ENCODE measurements around the gene TRAPPC12.
"Not testable (repeated sequence)": the region's sequence is repeated elsewhere in the genome, so short reads cannot be mapped to it uniquely, and the experiment has no call there.

TRAPPC12 gene

GRCh38 chr2:3487028-3487425 lies 107.5 kb downstream of the TRAPPC12 start:
- FAIRE-seq (no peak), DNase-seq (ENCODE audit: insufficient read length) (no peak)
- TF ChIP-seq POLR2AphosphoS5 (IDR thresholded peaks at IDR 0.05; ENCODE audit: low read depth, low read length) (no peak), TAF1 (IDR thresholded peaks at IDR 0.05; ENCODE audit: borderline replicate concordance, low read depth, low read length) (no peak)

GRCh38 chr2:3487432-3487831 lies 107.9 kb downstream of the TRAPPC12 start:
- TF ChIP-seq TAF1 (IDR thresholded peaks at IDR 0.05; ENCODE audit: borderline replicate concordance, low read depth, low read length) (no peak), POLR2AphosphoS5 (IDR thresholded peaks at IDR 0.05; ENCODE audit: low read depth, low read length) (no peak), POLR2A (IDR thresholded peaks at IDR 0.05; ENCODE audit: low read depth, low read length) (no peak)
- DNase-seq (ENCODE audit: insufficient read length) (no peak), FAIRE-seq (no peak)

- TF ChIP-seq POLR2AphosphoS5 (IDR thresholded peaks at IDR 0.05; ENCODE audit: low read depth, low read length): no peak
- no peak for TF ChIP-seq TAF1 (IDR thresholded peaks at IDR 0.05; ENCODE audit: borderline replicate concordance, low read depth, low read length)
- TF ChIP-seq POLR2A (IDR thresholded peaks at IDR 0.05; ENCODE audit: low read depth, low read length): no peak
- FAIRE-seq (no peak), DNase-seq (ENCODE audit: insufficient read length) (no peak)
Observed at GRCh38 chr2:3488061-3488531, 108.6 kb downstream of the TRAPPC12 start.

GRCh38 chr2:3488855-3489763 lies 109.6 kb downstream of the TRAPPC12 start:
- DNase-seq (ENCODE audit: insufficient read length) (no peak), FAIRE-seq (no peak)
- TF ChIP-seq TAF1 (IDR thresholded peaks at IDR 0.05; ENCODE audit: borderline replicate concordance, low read depth, low read length): no peak
- TF ChIP-seq POLR2AphosphoS5 (IDR thresholded peaks at IDR 0.05; ENCODE audit: low read depth, low read length): no peak
- no peak for TF ChIP-seq POLR2A (IDR thresholded peaks at IDR 0.05; ENCODE audit: low read depth, low read length)

- TF ChIP-seq POLR2AphosphoS5 (IDR thresholded peaks at IDR 0.05; ENCODE audit: low read depth, low read length): no peak
- no peak for TF ChIP-seq POLR2A (IDR thresholded peaks at IDR 0.05; ENCODE audit: low read depth, low read length)
- no peak for TF ChIP-seq TAF1 (IDR thresholded peaks at IDR 0.05; ENCODE audit: borderline replicate concordance, low read depth, low read length)
- DNase-seq (ENCODE audit: insufficient read length) (no peak), FAIRE-seq (no peak)
Observed at GRCh38 chr2:3489764-3490115, 110.2 kb downstream of the TRAPPC12 start.

GRCh38 chr2:3490191-3491170 lies 111.0 kb downstream of the TRAPPC12 start:
- TF ChIP-seq POLR2A (IDR thresholded peaks at IDR 0.05; ENCODE audit: low read depth, low read length) (no peak), TAF1 (IDR thresholded peaks at IDR 0.05; ENCODE audit: borderline replicate concordance, low read depth, low read length) (no peak), POLR2AphosphoS5 (IDR thresholded peaks at IDR 0.05; ENCODE audit: low read depth, low read length) (no peak)
- DNase-seq (ENCODE audit: insufficient read length) (no peak), FAIRE-seq (no peak)

GRCh38 chr2:3491306-3491705 lies 111.8 kb downstream of the TRAPPC12 start:
- no peak for FAIRE-seq
- no peak for DNase-seq (ENCODE audit: insufficient read length)
- TF ChIP-seq POLR2A (IDR thresholded peaks at IDR 0.05; ENCODE audit: low read depth, low read length) (no peak), TAF1 (IDR thresholded peaks at IDR 0.05; ENCODE audit: borderline replicate concordance, low read depth, low read length) (no peak), POLR2AphosphoS5 (IDR thresholded peaks at IDR 0.05; ENCODE audit: low read depth, low read length) (no peak)

- TF ChIP-seq POLR2A (IDR thresholded peaks at IDR 0.05; ENCODE audit: low read depth, low read length): no peak
- FAIRE-seq (no peak), DNase-seq (ENCODE audit: insufficient read length) (no peak)
Observed at GRCh38 chr2:3491716-3492474, 112.4 kb downstream of the TRAPPC12 start.

GRCh38 chr2:3492475-3492787 lies 112.9 kb downstream of the TRAPPC12 start:
- DNase-seq (ENCODE audit: insufficient read length); FAIRE-seq: not testable (repeated sequence)

- FAIRE-seq (no peak), DNase-seq (ENCODE audit: insufficient read length) (no peak)
- TF ChIP-seq POLR2A (IDR thresholded peaks at IDR 0.05; ENCODE audit: low read depth, low read length): no peak
- TF ChIP-seq TAF1 (IDR thresholded peaks at IDR 0.05; ENCODE audit: borderline replicate concordance, low read depth, low read length): no peak
- TF ChIP-seq POLR2AphosphoS5 (IDR thresholded peaks at IDR 0.05; ENCODE audit: low read depth, low read length): no peak
Observed at GRCh38 chr2:3492951-3493614, 113.6 kb downstream of the TRAPPC12 start.

- DNase-seq (ENCODE audit: insufficient read length) (no peak), FAIRE-seq (no peak)
- TF ChIP-seq POLR2AphosphoS5 (IDR thresholded peaks at IDR 0.05; ENCODE audit: low read depth, low read length) (no peak), TAF1 (IDR thresholded peaks at IDR 0.05; ENCODE audit: borderline replicate concordance, low read depth, low read length) (no peak), POLR2A (IDR thresholded peaks at IDR 0.05; ENCODE audit: low read depth, low read length) (no peak)
Observed at GRCh38 chr2:3493615-3494007, 114.1 kb downstream of the TRAPPC12 start.

All from GM12892 (cell line).